Measurements from ENCODE around the gene RNF20.
"Not testable (repeated sequence)": the region's sequence is repeated elsewhere in the genome, so short reads cannot be mapped to it uniquely, and the experiment has no call there.

RNF20 gene, protein sequence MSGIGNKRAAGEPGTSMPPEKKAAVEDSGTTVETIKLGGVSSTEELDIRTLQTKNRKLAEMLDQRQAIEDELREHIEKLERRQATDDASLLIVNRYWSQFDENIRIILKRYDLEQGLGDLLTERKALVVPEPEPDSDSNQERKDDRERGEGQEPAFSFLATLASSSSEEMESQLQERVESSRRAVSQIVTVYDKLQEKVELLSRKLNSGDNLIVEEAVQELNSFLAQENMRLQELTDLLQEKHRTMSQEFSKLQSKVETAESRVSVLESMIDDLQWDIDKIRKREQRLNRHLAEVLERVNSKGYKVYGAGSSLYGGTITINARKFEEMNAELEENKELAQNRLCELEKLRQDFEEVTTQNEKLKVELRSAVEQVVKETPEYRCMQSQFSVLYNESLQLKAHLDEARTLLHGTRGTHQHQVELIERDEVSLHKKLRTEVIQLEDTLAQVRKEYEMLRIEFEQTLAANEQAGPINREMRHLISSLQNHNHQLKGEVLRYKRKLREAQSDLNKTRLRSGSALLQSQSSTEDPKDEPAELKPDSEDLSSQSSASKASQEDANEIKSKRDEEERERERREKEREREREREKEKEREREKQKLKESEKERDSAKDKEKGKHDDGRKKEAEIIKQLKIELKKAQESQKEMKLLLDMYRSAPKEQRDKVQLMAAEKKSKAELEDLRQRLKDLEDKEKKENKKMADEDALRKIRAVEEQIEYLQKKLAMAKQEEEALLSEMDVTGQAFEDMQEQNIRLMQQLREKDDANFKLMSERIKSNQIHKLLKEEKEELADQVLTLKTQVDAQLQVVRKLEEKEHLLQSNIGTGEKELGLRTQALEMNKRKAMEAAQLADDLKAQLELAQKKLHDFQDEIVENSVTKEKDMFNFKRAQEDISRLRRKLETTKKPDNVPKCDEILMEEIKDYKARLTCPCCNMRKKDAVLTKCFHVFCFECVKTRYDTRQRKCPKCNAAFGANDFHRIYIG

DNA sequence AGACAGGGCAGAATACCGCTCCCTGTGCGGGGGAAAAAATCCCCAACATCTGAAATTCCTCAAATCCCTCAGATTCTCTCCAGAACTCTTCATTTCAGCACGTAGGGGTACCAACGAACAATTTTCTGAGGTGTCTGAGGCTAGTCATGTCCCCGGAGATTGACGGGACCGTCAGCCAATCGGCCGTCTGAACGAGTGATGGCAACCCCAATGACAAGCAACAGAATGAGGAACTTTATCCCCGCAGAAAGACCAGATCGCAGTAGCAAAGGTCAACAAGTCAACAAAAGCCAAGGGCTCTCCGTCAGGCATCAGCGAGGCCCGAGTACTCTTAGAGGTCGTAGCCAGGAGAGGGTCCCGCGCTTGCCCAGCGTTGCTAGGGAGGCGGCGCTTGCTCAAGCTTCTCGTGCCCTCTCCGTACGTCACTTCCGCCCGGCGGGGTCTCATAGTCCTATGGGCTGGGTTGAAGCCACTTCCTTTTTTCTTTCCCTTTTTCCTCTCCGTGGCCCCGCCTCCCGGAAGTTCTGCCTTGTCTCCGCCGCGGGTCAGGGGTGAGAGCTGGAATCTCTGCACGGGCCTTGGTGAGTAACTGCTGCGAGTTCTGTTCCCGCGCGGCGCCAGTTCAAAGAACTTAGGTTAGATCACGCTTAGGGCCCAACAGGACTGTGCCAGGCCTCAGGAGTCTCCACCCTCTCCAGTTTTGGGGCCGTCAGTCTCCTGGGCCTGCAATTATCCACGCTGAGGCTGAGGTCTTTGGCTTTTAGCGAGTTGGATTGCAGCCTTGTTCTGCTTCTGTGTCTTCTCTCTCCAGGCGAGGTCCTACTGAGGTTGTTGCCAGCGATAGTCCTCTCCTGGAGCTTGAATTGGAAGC, at the start of gene RNF20:
TSS of gene RNF20 (plus strand) at position 520 of the 871 bp plus-strand sequence. CDS start 1,571 bp downstream, outside the sequence.
- DNase-seq (ENCODE audit: low read depth in 4 of 4, low spot score in 1 of 4) = peak; percentile 97 to 100 (median 99)

DNA sequence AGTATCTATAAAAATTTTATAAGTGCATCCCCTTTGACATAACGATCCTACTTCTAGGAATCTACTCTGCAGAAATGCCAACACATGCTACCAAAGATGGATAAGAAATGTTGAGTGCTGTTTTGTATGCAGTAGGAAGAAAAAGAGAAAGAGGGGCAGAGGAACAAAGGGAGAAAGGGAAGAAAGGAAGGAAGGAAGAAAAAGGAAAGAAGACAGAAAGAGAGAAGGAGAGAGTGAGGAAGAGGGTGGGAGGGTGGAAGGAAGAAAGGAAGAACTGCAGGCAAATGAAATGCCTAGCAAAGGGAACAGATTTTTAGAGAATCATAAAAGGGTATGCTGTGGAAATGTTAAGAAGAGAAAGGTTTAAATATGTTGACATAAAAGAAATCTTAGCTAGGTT, 49.6 kb upstream of the RNF20 start:
- no peak for DNase-seq (ENCODE audit: low read depth in 4 of 4, low spot score in 1 of 4)

DNA sequence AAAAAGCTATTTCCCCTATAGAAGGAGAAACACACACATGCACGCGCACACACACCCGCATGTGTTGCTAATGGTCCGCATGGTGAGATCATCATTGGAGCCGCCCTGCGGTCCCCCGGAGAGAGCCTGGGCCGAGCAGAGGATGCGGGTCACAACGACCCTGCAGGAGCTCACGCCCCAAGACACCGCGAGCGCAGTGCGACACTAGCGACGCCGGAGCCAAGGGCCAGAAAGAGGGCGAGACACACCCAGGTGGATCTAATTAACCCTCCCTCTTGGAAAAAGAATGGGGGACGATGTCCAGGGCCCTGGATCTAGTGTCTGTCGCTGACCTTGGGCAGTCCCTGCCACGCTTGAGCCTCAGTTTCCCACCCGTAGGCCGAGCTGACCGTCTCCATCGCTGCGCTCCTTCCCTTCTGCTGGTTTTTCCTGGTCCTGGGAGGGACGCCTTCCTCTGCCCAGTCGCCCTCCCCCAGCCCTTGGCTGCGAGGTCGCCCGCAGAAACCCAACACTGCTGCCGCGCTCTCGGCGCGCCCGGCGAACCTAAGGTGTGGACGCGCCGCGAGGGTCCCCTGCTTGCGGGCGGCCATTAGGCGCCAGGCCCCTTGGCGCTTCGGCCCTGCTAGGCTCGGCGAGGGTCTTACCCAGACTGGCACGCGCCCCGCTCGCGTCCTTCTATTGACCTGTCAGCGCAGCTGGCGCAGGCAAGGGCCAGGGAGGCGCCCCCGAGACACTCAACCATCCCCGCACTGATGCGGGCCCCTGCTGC, 47.5 kb upstream of the RNF20 start:
- no peak for DNase-seq (ENCODE audit: low read depth in 4 of 4, low spot score in 1 of 4)

DNA sequence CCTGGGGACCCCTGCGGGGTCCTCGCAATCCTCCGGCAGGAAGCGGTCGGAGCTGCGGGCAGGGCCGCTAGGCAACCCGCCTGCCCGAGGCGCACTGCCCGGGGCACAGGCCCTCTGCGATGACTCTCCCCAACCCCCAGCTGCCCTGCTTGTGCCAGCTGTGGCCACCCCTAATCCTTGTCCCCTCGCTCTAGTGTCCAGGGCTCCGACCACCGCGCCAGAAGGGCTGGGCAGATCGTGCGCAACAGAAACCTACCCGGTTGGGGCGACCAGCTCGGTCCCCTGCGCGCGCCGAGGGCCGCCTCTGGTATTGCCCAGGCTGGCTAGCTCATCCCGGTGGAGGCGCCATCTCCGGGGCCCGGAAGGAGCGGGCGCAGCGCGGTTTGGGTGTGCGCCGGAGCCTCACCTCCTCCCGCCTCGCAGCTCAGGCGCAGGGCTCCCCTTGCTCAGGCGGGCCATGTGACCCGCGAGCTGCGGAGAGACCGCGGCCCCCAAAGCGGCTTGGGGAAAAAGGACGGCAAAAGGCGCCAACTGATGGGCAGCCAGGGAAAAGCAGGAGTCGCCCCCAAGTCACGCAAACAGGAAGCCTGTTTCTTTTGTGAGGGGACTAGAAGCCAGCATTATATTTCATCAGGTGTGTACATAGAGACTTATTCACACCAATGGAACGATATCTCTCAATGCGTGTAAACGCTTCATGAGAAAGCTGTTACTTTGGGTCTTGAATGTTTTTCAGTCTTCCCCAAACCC, 46.8 kb upstream of the RNF20 start:
- DNase-seq (ENCODE audit: low read depth in 4 of 4, low spot score in 1 of 4) = no peak

DNA sequence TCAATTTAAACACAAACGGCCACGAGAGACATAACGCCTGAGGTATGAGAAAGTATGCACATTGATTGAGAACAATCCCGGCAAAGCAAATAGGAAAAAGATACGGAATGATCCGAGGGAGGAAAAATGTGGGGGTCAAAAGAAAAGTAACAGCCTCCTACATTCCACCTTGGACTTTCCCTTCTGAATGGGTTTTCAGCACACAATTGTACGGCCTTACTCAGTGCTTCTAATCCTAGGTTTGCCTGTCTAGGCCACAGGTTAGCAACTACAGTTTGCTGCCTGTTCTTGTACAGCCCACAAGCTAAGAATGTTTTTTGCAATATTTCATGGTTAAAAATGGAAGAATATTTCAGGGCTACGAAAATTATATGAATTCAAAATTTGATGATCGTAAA, 46.2 kb upstream of the RNF20 start:
- DNase-seq (ENCODE audit: low read depth in 4 of 4, low spot score in 1 of 4) = no peak

DNA sequence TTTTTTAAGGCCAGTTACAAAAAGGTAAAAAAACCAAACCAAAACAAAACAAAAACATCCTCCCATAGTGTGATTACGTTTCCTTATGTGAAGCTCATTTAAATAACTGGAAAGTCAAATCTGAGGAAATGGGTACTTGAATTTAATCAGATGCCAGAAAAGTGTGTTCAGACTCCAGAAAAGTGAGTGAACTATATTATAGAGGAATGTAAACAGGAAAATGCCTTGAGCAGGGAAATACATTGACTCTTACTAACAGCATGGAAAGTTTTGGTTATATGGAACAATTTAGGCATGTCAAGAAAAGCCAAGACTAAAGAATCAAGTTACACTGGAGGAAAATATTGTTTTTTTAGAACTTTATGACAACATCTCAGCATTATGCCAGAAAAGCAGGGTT, 37.8 kb upstream of the RNF20 start:
- DNase-seq (ENCODE audit: low read depth in 4 of 4, low spot score in 1 of 4) = no peak

DNA sequence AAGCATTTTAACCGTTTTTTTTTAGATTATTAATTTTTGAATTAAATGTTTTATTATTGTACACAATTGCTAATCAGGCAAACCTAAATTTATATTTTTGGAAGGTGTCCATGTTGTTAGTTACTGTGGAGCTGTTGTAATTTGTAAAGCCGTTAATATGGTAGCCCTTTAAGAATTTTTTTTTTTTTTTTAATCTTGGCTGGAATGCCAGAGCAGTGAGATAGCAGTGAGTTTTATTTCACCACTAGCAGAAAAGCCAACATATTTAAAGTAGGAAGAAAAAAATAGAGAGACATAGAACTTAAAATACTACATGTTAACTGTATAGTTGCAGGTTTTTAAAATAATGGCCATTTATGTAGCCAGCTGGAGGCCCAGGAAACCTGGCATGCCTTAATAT, 35.3 kb upstream of the RNF20 start:
- no peak for DNase-seq (ENCODE audit: low read depth in 4 of 4, low spot score in 1 of 4)

DNA sequence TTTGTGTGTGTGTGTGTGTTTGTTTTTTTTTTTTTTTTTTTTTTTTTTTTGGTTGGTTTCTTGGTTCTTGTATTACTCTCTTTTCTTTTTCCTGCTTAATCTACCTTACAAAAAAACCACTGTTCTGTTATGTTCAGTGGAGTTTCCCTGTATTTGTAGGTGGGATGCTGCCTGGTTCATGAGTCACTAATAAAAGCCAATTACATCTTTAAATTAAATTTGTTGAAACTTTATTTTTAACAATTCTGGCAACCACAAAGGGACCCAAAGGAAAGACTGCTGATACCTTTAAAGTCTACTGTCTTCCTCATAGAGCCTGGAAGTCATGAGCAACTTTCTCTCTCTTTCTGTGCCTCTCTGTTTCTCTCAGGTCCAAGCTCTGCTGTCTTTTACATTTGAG, 29.5 kb upstream of the RNF20 start:
- no peak for DNase-seq (ENCODE audit: low read depth in 4 of 4, low spot score in 1 of 4)

DNA sequence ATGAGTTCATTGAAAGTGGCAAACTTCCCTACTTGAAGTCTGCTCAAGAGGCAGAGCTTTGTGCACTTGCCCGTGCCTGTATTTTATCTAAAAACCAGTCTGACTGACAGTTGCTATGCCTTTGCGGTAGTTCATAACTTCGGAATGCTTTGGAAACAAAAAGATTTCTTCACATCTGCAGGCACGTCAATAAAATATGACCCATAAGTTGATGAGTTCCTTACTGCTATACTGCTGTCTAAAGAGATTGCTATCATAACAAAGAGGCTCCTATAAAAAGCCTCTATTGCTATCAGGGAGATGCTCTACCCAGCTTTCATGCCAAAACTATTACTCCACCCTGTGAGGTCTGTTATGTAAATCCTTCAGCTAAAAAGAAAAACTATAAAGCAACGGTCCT, 25.4 kb upstream of the RNF20 start:
- DNase-seq (ENCODE audit: low read depth in 4 of 4, low spot score in 1 of 4) = no peak

DNA sequence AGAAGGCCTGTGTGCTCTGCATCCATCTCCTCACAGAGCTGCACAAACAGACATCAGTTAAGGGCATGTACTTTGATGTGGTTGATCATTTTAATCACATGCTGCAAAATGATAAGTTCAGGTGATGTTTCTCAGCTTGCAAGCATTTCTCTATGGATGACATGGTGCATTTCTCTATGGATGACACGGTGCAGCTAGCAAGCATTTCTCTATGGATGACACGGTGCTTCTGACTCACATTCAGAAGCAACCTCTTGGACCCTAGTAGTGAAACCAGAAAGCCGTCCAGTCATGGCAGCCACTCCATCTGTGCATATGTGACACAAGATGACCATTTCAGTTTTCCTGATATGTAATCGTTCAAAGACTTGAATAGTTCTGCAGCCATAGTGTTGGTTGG, 24.1 kb upstream of the RNF20 start:
- no peak for DNase-seq (ENCODE audit: low read depth in 4 of 4, low spot score in 1 of 4)

DNA sequence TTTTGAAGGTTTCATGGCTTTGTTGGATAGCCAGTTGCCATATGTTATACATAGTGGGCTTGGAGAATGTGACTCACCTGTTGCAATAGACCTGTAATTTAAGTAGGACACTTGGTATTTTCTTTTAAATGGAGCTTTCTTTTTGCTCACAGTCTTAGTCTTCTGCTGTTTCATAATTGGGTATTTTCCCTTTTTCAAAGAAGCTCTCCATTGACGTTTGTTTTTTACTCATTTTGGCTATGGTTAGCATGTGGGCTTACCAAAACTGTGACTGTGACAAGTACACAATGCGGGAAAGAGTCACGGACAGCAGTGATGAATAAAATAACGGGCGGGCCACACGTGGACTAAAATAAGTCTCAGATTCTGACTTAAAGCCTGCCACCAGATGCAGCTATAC, 23.2 kb upstream of the RNF20 start:
- no peak for DNase-seq (ENCODE audit: low read depth in 4 of 4, low spot score in 1 of 4)

DNA sequence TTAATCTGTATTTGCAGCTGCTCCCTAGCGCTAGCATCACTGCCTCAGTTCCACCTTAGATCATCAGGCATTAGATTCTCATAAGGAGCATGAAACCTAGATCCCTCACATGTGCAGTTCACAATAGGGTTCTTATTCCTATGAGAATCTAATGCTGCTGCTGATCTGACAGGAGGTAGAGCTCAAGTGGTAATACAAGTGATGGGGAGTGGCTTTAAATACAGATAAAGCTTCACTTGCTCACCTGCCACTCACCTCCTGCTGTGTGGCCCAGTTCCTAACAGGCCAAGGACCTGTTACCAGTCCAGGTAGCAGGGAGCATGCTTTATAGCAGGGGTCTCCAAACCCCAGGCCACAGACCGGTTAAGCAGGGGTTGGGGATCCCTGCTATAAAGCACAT, 22.6 kb upstream of the RNF20 start:
- DNase-seq (ENCODE audit: low read depth in 4 of 4, low spot score in 1 of 4) = no peak

DNA sequence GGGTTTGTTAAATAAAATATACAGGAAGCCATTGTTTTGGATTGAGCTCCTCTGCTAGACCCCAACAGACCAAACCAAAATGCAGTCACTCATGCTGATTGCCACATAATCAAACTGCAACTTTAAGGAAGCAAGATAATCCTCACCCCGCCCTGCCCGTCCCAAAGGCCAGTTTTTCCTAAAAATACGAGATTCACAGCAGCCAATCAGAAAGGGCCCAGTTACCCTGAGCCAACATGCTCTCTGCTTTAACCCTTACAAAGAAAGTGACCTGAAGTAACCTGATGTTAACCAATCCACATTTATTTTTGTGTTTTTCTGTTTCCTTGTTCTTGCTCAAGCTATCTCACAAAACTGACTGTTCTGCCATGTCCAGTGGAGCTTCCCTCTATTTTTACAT, 21.5 kb upstream of the RNF20 start:
- no peak for DNase-seq (ENCODE audit: low read depth in 4 of 4, low spot score in 1 of 4)

DNA sequence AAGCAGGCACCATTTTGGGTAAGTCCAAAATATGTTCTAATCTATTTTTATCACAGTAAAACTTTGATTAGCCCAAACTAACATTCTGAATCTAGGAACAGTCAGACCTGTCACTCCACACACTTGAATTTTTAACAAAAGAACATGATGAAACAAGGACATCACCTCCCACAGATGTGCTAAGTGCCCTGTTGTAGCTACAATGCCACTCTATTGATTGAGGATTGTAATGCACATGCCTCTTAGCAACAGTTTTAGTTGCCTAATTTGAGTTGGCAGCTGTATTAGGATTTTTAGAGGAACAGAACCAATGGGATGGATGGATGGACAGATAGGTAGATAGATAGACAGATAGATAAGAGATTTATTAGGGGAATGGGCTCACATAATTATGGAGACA, 20.3 kb upstream of the RNF20 start:
- DNase-seq (ENCODE audit: low read depth in 4 of 4, low spot score in 1 of 4) = no peak

DNA sequence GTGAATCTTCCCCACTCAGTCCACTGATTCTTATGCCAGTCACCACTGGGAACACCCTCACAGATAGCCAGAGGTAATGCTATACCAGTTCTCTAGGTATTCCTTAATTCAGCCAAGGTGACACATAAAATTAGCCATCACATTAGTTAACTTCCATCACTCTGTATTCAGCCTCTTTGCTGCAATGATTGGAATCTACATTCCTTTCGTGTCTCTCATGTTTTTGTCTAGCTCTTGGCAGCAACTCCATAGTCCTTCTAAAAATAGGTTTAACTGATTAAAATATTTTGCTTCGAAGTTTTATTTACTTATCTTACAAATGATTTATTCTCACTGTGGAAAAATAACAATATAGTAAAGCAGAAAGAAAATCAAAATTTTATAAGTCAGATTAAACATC, 19.6 kb upstream of the RNF20 start:
- DNase-seq (ENCODE audit: low read depth in 4 of 4, low spot score in 1 of 4) = no peak

DNA sequence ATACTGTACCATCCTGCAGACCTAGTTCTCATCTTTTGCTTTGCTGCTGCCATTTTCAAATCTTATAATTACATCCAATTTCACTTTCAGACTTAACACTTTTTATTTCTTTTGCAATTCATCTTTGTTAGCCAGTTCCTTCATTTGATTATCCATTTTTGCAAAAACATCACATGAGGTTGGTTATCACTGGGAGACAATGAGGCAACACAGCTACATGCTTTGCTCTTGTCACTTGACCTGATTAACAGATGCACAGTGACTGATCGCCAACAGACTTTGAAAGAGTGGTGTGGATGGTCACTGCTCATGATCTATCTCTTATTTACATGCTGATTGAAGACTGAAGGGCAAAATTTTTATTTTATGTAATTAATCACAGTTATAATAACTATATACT, 17.0 kb upstream of the RNF20 start:
- DNase-seq (ENCODE audit: low read depth in 4 of 4, low spot score in 1 of 4) = no peak

DNA sequence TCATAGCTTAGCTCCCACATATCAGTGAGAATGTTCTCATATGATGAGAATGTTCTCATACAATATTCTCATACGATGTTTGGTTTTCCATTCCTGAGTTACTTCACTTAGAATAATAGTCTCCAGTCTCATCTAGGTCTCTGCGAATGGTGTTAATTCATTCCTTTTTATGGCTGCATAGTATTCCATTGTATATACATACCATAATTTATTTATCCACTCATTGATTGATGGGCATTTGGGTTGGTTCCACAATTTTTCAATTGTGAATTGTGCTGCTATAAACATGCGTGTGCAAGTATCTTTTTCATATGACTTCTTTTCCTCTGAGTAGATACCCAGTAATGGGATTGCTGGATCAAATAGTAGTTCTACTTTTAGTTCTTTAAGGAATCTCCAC, 15.2 kb upstream of the RNF20 start:
- DNase-seq (ENCODE audit: low read depth in 4 of 4, low spot score in 1 of 4) = not testable (repeated sequence)

DNA sequence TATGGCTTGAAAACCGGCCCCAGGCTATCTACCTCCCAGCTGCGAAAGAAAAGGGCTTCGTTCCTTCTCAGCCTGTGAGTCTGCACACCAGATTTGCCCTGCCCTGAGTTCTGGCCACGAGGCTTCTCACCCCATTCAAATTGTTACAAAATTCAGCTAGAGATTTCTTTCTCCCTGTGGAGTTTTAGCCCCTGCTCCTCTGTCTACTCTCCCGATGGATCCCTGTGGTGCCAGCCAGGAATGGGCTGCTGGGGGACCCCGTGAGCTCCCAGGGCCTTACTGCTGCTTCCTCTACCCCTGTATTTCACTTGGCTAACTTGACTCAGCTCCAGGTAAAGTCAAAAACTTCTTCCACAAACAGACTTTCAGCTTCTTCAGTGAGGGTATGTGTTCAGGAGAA, 9.3 kb upstream of the RNF20 start:
- no peak for DNase-seq (ENCODE audit: low read depth in 4 of 4, low spot score in 1 of 4)

DNA sequence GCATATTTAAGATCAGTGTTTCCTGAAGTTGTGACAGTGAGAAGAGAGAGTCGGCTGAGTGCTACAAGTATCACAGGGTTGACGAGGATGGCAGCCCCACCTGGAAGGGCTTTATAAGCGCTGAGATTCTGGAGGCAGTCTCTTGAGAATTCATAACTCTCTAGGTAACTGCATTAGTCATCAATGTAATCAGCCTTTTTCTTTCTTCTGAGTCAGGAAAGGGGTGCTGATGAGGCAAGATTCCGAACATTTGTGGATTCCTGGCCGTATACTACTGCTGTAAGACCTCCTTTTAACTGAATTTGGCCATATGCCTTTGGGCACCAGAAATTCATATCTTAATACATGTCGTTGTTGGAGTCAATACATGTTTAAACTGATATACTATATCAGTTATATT, 6.6 kb upstream of the RNF20 start:
- no peak for DNase-seq (ENCODE audit: low read depth in 4 of 4, low spot score in 1 of 4)

DNA sequence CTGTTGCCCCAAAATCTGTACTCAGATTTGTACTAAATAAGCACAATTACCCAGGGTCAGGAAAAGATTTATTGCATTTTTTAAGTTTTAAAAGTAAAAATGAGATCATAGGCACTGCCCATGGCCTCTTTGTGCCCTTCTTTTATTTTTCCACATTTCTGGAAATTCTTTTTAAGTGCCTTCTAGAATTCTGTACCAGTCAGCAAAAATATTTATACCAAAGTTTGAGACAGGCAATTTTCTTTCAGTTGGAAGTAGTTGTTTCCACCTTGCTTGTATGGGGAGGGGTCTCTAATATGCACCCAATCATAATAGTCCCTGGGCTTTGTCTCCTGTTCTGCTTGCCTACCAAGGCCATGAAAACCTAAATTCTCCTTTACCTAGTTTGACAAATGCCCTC, 5.6 kb upstream of the RNF20 start:
- no peak for DNase-seq (ENCODE audit: low read depth in 4 of 4, low spot score in 1 of 4)

Data from stimulated activated CD4-positive, alpha-beta T cell treated with anti-CD3 and anti-CD28 coated beads, Interleukin-1b, Interleukin-23, amount 100 ng/mL, for 24 hours (primary cell).